ENCODE data around the gene FRMPD4.

The FRMPD4 gene

DNA sequence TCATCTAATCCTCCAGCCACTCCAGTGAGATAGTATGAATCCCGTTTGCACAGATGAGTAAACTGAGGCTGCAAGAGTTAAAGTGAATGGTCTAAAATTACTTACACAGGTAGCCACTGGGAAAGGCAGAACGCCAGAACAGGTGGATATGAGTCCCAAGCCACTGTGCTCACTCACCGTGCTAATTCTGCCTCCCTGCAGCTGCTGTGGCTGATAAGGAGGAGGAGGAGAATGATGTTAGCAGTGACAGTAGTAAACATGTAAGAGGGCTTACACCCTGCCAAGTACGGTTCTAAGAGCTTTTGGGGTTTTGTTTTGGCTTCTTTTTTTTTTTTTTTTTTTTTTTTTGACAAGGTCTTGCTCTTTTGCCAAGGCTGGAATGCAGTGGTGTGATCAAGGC is 562.5 kb downstream of the FRMPD4 start:
- no peak overlapping the region for H3K4me3 ChIP-seq (ENCODE audit: low read depth, low read length)
- no peak for TF ChIP-seq CTCF (IDR thresholded peaks at IDR 0.05; ENCODE audit: borderline replicate concordance, insufficient read depth, low read depth, low read length)

DNA sequence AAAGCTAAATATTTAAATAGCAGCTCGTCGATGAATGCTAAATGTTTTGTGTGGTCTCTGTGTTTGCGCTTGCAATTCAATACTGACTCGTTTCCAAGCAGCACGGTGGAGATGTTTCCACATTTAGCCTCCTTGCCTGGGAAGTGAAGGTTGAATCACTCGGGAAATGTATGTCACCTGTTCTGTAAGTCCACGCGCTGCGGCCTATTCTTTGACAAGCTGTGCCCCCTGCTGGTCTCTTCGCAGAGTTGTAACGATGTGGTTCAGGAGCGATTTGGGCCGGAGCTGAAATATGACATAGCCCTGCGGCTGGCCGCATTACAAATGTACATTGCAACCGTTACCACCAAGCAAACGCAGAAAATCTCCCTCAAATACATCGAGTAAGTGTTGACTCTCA is 563.4 kb downstream of the FRMPD4 start:
- H3K4me3 ChIP-seq (ENCODE audit: low read depth, low read length): no peak overlapping the region
- peak; percentile 67 for TF ChIP-seq CTCF (IDR thresholded peaks at IDR 0.05; ENCODE audit: borderline replicate concordance, insufficient read depth, low read depth, low read length)

DNA sequence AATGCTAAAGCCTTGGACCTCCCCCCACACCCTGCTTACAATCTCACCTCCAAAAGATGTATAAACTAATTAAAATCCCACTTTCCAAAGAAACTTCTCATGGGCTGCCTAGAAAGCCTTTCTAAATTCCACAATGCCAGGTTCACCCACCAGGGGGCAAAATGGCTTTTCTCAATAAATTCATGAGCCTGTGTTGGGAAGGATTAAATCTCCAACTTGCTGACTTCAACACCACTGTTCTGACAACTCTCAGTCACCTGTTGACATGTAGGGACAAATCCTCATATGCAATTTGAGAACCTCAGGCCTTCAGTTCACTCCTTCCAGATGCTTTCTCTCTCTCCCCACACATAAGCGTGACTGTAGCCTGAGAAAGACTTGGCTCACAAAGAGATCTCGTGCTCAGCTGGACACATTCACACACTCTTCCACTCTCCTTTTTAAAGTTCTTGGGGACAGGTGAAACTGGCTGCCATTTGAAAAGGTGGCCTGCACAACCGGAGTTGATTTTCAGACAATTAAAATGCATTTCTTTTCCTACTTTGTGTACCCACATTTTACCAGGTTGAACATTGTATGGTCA is 564.3 kb downstream of the FRMPD4 start:
- no peak overlapping the region for H3K4me3 ChIP-seq (ENCODE audit: low read depth, low read length)
- peak; percentile 50; the same call in 1 of the 2 replicates for TF ChIP-seq CTCF (IDR thresholded peaks at IDR 0.05; ENCODE audit: borderline replicate concordance, insufficient read depth, low read depth, low read length)

DNA sequence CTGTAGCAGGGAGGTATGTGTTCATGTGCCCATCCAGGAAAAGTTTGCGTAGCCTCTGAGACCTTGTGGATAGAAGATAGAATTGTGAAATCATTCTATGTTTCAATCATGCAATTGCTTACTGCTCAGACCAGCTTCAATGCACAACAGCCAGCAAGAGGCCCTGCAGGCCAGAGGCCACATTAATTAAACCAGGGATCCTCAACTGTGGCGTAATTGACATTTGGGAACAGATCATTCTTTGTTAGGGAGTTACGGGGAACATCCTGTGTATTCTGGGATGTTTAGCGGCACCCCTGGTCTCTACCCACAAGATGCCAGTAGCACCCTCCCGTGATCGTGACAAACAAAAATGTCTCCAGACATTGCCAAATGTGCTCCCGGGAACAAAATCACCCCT is 566.4 kb downstream of the FRMPD4 start:
- no peak for TF ChIP-seq CTCF (IDR thresholded peaks at IDR 0.05; ENCODE audit: borderline replicate concordance, insufficient read depth, low read depth, low read length)
- H3K4me3 ChIP-seq (ENCODE audit: low read depth, low read length): no peak overlapping the region

DNA sequence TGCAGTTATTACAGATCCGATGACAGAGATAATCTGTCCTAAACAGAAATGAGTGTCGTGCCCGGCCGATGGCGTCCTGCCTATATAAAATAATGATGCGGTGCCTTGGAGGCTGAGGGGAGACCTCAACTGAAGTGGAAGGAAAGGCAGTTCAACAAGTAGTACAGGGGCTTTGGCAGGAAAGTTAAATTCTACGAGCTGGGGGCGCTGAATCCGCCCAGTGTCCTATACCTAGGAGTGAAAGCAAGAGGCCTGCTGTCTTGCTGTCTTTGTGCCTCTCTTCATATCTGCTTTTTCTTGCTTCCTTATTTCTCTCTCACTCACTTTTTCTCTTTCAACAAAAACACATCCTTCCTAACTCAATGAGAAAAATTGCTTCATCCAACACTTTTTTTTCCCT is 570.8 kb downstream of the FRMPD4 start:
- no peak for TF ChIP-seq CTCF (IDR thresholded peaks at IDR 0.05; ENCODE audit: borderline replicate concordance, insufficient read depth, low read depth, low read length)
- H3K4me3 ChIP-seq (ENCODE audit: low read depth, low read length): no peak overlapping the region

GRCh38 chrX:12711435-12712040 is 573.3 kb downstream of the FRMPD4 start:
- H3K4me3 ChIP-seq (ENCODE audit: low read depth, low read length): no peak overlapping the region

More at GRCh38 chrX:12711435-12712040, 573.3 kb downstream of the FRMPD4 start:
- TF ChIP-seq CTCF (IDR thresholded peaks at IDR 0.05; ENCODE audit: borderline replicate concordance, insufficient read depth, low read depth, low read length): no peak

Data from GM12875 (cell line).